Panc1 (cell line): ENCODE data around the gene C9orf152. TPM values are rescaled to one million over a fixed set of nuclear protein-coding genes. Genes with fewer than 3 reads are reported as not detected.

Source experiments
- ATAC-seq: fragments of 200-7000 bp; cut with Tn5 transposase; 2 replicates; pipeline ENCODE4 v1.9.1; 2020; ENCODE audit warnings: mild to moderate bottlenecking, moderate library complexity
- BruUV-seq: library from RNA; stranded (reverse); fragments of 400-500 nt; replicated peaks from 2 replicates; lab custom pipeline; 2021; lab: Mats Ljungman, UMichigan
- CTCF ChIA-PET: fragments of 300-600 bp; sonication (Branson Sonifier 250); formaldehyde crosslinking; loops from one replicate; lab custom pipeline; 2022; ENCODE audit warnings: antibody characterized with exemption; lab: Charles Lee
- POLR2A ChIA-PET: fragments of 300-600 bp; sonication (Branson Sonifier 250); formaldehyde crosslinking; loops from one replicate; lab custom pipeline; 2022; ENCODE audit warnings: antibody characterized with exemption; lab: Charles Lee
- DNase-seq: peaks from one replicate; pipeline ENCODE4 v3.0.0-alpha.2; 2010; ENCODE audit warnings: low read depth, low spot score
- H3K27ac ChIP-seq: 2 replicates; pipeline ENCODE4 v1.5.1; 2011; ENCODE audit warnings: mild to moderate bottlenecking, low read length, inconsistent platforms
- H3K27me3 ChIP-seq: fragments of 200-500 bp; sonication (Bioruptor generic); 2 replicates; pipeline ENCODE4 v1.6.0; 2014; ENCODE audit warnings: low read length, inconsistent platforms; ENCODE audit not compliant: control insufficient read depth, insufficient read depth
- H3K36me3 ChIP-seq: fragments of 200-500 bp; sonication (Bioruptor generic); 2 replicates; pipeline ENCODE4 v1.5.1; 2014; ENCODE audit warnings: inconsistent platforms, mild to moderate bottlenecking, low read length, moderate library complexity; ENCODE audit not compliant: control insufficient read depth, insufficient read depth
- H3K4me1 ChIP-seq: 2 replicates; pipeline ENCODE4 v1.5.1; 2011; ENCODE audit warnings: inconsistent platforms, mild to moderate bottlenecking, low read length, moderate library complexity; ENCODE audit not compliant: control insufficient read depth, insufficient read depth
- H3K4me3 ChIP-seq, 2 experiments: 2 replicates each; pipeline ENCODE4 v1.5.1; 2011 to 2012; ENCODE audit warnings: low read depth in 2 of 2, low read length in 2 of 2, mild to moderate bottlenecking in 2 of 2, inconsistent platforms in 1 of 2, moderate library complexity in 1 of 2
- H3K9me3 ChIP-seq: fragments of 200-500 bp; sonication (Bioruptor generic); 2 replicates; pipeline ENCODE4 v1.5.1; 2014; ENCODE audit warnings: low read depth, mild to moderate bottlenecking, inconsistent platforms, low read length, moderate library complexity; ENCODE audit not compliant: control insufficient read depth, insufficient read depth
- POLR2AphosphoS5 ChIP-seq: IDR thresholded peaks from 2 replicates; pipeline ENCODE4 v1.6.1; 2012; ENCODE audit warnings: mild to moderate bottlenecking, low read depth, low read length, moderate library complexity
- SIN3A ChIP-seq: IDR thresholded peaks from 2 replicates; pipeline ENCODE4 v1.6.1; 2012; ENCODE audit warnings: low read depth, mild to moderate bottlenecking, low read length, moderate library complexity, borderline replicate concordance; ENCODE audit not compliant: insufficient read depth
- TCF7L2 ChIP-seq: IDR thresholded peaks from 2 replicates; pipeline ENCODE4 v1.6.1; 2011; ENCODE audit warnings: mild to moderate bottlenecking, low read depth, low read length, inconsistent platforms
- in situ Hi-C: cut with HindIII; loops from 2 replicates; pipeline ENCODE4 v1.10.0; 2016; ENCODE audit warnings: low sequenced_read_pairs, low pct_unique_long_range_greater_than_20kb
- intact Hi-C: fragments of 100-400 bp; cut with micrococcal nuclease; formaldehyde crosslinking; loops from one replicate; pipeline ENCODE4 v1.10.0; 2022; ENCODE audit not compliant: unreplicated experiment
- total RNA-seq: library from RNA; stranded (reverse); gene quantifications from one replicate; pipeline ENCODE4 v1.2.1, GENCODE V29; 2021; ENCODE audit not compliant: unreplicated experiment
- TF ChIP-seq, protein P1 (sequence below): fragments of 450-650 bp; IDR thresholded peaks from 2 replicates; pipeline ENCODE4 v1.5.1; 2017; ENCODE audit warnings: mild to moderate bottlenecking
- TF ChIP-seq, protein P2 (sequence below), 2 experiments: IDR thresholded peaks; 2 replicates each; pipeline ENCODE4 v1.6.1; 2011 to 2012; ENCODE audit warnings: low read depth in 2 of 2, control low read depth in 1 of 2, low read length in 1 of 2, mild to moderate bottlenecking in 1 of 2, moderate library complexity in 1 of 2; ENCODE audit not compliant: insufficient read depth in 1 of 2

C9orf152 gene
- total RNA-seq, 1 experiment from 2014 or later = 0.10 TPM

DNA sequence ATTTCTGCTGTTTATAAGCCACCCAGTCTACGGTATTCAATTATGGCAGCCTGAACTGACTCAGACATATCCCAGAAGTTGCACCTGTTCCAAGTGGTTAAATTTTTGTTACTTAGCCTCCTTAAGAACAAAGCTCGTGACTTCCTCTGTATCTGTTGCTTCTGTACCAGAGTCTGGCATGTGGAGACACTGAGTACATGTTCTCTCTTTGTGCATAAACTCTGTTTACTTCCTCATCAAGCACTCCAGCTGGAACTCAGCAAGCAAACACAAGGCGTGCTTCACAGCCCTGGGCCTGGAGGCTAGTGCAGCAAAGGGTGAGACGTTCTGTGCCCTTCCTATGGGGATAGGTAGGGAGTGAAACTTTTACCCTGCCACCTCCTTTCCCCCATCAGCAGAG is 19.0 kb downstream of the C9orf152 start (continued):
- TF ChIP-seq TCF7L2 = no peak

DNA sequence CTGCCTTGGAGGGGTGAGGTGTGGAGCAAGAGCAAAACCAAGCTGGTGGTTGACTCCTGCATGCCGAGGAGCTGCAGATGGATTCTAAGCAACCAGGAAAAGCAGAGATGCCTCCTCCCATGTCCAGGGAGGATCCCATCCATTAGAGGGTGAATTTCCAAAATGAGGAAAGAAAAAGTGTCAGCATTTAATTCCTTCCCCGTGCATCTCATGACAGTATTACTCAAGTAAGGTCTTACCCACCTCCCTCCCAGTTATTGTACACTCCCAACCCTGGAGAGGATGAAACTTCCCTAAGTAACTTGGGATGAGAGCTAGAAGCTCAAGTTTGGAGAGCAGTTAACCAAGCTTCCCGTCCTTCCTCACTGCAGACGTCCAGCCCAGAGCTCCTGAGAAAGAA is 19.9 kb downstream of the C9orf152 start:
- no TSS peak for BruUV-seq
- Histone ChIP-seq H3K36me3 (no peaks in the 10 kb centered on the region), H3K4me3 (no peak overlapping the region), H3K27me3 (no peaks in the 10 kb centered on the region), H3K27ac (no peak overlapping the region), H3K4me1 (no peaks in the 10 kb centered on the region), H3K9me3 (no peaks in the 10 kb centered on the region)
- in situ Hi-C loops = no loop called here
- ChIA-PET CTCF (no interaction called here), POLR2A (no interaction called here)
- DNase-seq (no peak), ATAC-seq (no peak)
- intact Hi-C loops = loop anchor here (10.0 kb wide), 1 partner anchor 257 kb away; no protein-coding TSS in a partner anchor
- TF ChIP-seq, protein P1, sequence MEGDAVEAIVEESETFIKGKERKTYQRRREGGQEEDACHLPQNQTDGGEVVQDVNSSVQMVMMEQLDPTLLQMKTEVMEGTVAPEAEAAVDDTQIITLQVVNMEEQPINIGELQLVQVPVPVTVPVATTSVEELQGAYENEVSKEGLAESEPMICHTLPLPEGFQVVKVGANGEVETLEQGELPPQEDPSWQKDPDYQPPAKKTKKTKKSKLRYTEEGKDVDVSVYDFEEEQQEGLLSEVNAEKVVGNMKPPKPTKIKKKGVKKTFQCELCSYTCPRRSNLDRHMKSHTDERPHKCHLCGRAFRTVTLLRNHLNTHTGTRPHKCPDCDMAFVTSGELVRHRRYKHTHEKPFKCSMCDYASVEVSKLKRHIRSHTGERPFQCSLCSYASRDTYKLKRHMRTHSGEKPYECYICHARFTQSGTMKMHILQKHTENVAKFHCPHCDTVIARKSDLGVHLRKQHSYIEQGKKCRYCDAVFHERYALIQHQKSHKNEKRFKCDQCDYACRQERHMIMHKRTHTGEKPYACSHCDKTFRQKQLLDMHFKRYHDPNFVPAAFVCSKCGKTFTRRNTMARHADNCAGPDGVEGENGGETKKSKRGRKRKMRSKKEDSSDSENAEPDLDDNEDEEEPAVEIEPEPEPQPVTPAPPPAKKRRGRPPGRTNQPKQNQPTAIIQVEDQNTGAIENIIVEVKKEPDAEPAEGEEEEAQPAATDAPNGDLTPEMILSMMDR = no peak
- no peak for TF ChIP-seq POLR2AphosphoS5
- TF ChIP-seq TCF7L2 = no peak
- TF ChIP-seq SIN3A = no peak
- TF ChIP-seq, protein P2, sequence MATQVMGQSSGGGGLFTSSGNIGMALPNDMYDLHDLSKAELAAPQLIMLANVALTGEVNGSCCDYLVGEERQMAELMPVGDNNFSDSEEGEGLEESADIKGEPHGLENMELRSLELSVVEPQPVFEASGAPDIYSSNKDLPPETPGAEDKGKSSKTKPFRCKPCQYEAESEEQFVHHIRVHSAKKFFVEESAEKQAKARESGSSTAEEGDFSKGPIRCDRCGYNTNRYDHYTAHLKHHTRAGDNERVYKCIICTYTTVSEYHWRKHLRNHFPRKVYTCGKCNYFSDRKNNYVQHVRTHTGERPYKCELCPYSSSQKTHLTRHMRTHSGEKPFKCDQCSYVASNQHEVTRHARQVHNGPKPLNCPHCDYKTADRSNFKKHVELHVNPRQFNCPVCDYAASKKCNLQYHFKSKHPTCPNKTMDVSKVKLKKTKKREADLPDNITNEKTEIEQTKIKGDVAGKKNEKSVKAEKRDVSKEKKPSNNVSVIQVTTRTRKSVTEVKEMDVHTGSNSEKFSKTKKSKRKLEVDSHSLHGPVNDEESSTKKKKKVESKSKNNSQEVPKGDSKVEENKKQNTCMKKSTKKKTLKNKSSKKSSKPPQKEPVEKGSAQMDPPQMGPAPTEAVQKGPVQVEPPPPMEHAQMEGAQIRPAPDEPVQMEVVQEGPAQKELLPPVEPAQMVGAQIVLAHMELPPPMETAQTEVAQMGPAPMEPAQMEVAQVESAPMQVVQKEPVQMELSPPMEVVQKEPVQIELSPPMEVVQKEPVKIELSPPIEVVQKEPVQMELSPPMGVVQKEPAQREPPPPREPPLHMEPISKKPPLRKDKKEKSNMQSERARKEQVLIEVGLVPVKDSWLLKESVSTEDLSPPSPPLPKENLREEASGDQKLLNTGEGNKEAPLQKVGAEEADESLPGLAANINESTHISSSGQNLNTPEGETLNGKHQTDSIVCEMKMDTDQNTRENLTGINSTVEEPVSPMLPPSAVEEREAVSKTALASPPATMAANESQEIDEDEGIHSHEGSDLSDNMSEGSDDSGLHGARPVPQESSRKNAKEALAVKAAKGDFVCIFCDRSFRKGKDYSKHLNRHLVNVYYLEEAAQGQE (IDR thresholded peaks at IDR 0.05; ENCODE audit: insufficient read depth in 1 of 2, low read depth in 2 of 2, low read length in 1 of 2) = no peak

DNA sequence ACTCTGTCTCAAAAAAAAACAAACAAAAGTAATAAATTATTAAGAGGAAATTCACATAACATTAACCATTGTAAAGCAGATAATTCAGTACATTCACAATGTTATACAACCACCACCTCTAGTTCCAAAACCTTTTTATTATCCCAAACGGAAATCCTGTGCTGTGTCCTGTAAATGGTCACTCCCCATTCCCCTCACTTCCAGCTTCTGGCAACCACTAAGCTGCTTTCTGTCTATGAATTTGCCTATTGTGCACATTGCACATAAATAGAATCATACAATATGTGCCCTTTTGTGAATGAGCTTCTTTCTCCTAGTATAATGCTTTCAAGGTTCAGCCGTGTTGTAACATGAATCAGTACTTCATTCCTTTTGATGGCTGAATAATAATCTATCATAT is 20.8 kb downstream of the C9orf152 start:
- Histone ChIP-seq H3K36me3 (no peaks in the 10 kb centered on the region), H3K27ac (no peak overlapping the region), H3K27me3 (no peaks in the 10 kb centered on the region), H3K4me1 (no peaks in the 10 kb centered on the region), H3K4me3 (no peak overlapping the region), H3K9me3 (no peaks in the 10 kb centered on the region)
- TF ChIP-seq, protein P2 (IDR thresholded peaks at IDR 0.05; ENCODE audit: insufficient read depth in 1 of 2, low read depth in 2 of 2, low read length in 1 of 2) = no peak
- TF ChIP-seq SIN3A = no peak
- no peak for TF ChIP-seq POLR2AphosphoS5
- TF ChIP-seq, protein P1 = no peak
- no peak for TF ChIP-seq TCF7L2
- intact Hi-C loops (loop anchor here (10.0 kb wide), 1 partner anchor 258 kb away; no protein-coding TSS in a partner anchor), in situ Hi-C loops (no loop called here)
- DNase-seq (no peak), ATAC-seq (no peak)
- CTCF ChIA-PET = no interaction called here
- POLR2A ChIA-PET = no interaction called here
- no TSS peak for BruUV-seq
